ENCODE measurements around the gene CLEC6A.
"Not testable (repeated sequence)": the region's sequence is repeated elsewhere in the genome, so short reads cannot be mapped to it uniquely, and the experiment has no call there.

CLEC6A gene

GRCh38 chr12:8461426-8461825, 5.7 kb downstream of the CLEC6A start:
- no peaks in the 10 kb centered on the region for H3K9me3 ChIP-seq (replicated peaks; ENCODE audit: low read length)
- no peak overlapping the region for H3K4me3 ChIP-seq (ENCODE audit: low read length)
- H3K27me3 ChIP-seq (ENCODE audit: control insufficient read depth, insufficient read depth, low read length) = no peaks in the 10 kb centered on the region
- no peaks in the 10 kb centered on the region for H3K36me3 ChIP-seq (ENCODE audit: insufficient read depth, low read length)
- no peak overlapping the region for H3K4me2 ChIP-seq (ENCODE audit: low read length)
- H3K4me1 ChIP-seq (ENCODE audit: control insufficient read depth, insufficient read depth, low read length) = no peaks in the 10 kb centered on the region
- no peak overlapping the region for H3K9ac ChIP-seq (ENCODE audit: low read depth, low read length)

GRCh38 chr12:8465301-8465996, 9.7 kb downstream of the CLEC6A start:
- no peak overlapping the region for H3K4me2 ChIP-seq (ENCODE audit: low read length)
- H3K4me3 ChIP-seq (ENCODE audit: low read length) = no peak overlapping the region
- no peaks in the 10 kb centered on the region for H3K9me3 ChIP-seq (replicated peaks; ENCODE audit: low read length)
- no peaks in the 10 kb centered on the region for H3K36me3 ChIP-seq (ENCODE audit: insufficient read depth, low read length)
- H3K9ac ChIP-seq (ENCODE audit: low read depth, low read length) = no peak overlapping the region
- H3K27me3 ChIP-seq (ENCODE audit: control insufficient read depth, insufficient read depth, low read length) = no peaks in the 10 kb centered on the region
- H3K4me1 ChIP-seq (ENCODE audit: control insufficient read depth, insufficient read depth, low read length) = no peaks in the 10 kb centered on the region

GRCh38 chr12:8466241-8466640, 10.5 kb downstream of the CLEC6A start:
- Histone ChIP-seq H3K27me3 (ENCODE audit: control insufficient read depth, insufficient read depth, low read length) (no peaks in the 10 kb centered on the region), H3K9ac (ENCODE audit: low read depth, low read length) (no peak overlapping the region), H3K9me3 (replicated peaks; ENCODE audit: low read length) (no peaks in the 10 kb centered on the region), H3K4me1 (ENCODE audit: control insufficient read depth, insufficient read depth, low read length) (no peaks in the 10 kb centered on the region), H3K4me3 (ENCODE audit: low read length) (no peak overlapping the region), H3K36me3 (ENCODE audit: insufficient read depth, low read length) (no peaks in the 10 kb centered on the region), H3K4me2 (ENCODE audit: low read length) (no peak overlapping the region)

GRCh38 chr12:8471090-8471489, 15.3 kb downstream of the CLEC6A start:
- Histone ChIP-seq H3K9ac (ENCODE audit: low read depth, low read length) (no peak overlapping the region), H3K4me3 (ENCODE audit: low read length) (no peak overlapping the region), H3K27me3 (ENCODE audit: control insufficient read depth, insufficient read depth, low read length) (no peaks in the 10 kb centered on the region), H3K4me1 (ENCODE audit: control insufficient read depth, insufficient read depth, low read length) (no peaks in the 10 kb centered on the region), H3K36me3 (ENCODE audit: insufficient read depth, low read length) (no peaks in the 10 kb centered on the region), H3K9me3 (replicated peaks; ENCODE audit: low read length) (no peaks in the 10 kb centered on the region), H3K4me2 (ENCODE audit: low read length) (no peak overlapping the region)

- no peaks in the 10 kb centered on the region for H3K36me3 ChIP-seq (ENCODE audit: insufficient read depth, low read length)
- no peaks in the 10 kb centered on the region for H3K4me1 ChIP-seq (ENCODE audit: control insufficient read depth, insufficient read depth, low read length)
- no peak overlapping the region for H3K4me2 ChIP-seq (ENCODE audit: low read length)
- H3K9ac ChIP-seq (ENCODE audit: low read depth, low read length) = no peak overlapping the region
- H3K4me3 ChIP-seq (ENCODE audit: low read length) = no peak overlapping the region
- H3K27me3 ChIP-seq (ENCODE audit: control insufficient read depth, insufficient read depth, low read length) = no peaks in the 10 kb centered on the region
- H3K9me3 ChIP-seq (replicated peaks; ENCODE audit: low read length) = no peaks in the 10 kb centered on the region
Observed at GRCh38 chr12:8475508-8476203, 19.9 kb downstream of the CLEC6A start.

GRCh38 chr12:8482571-8483061, 26.9 kb downstream of the CLEC6A start:
- Histone ChIP-seq H3K4me2 (ENCODE audit: low read length) (no peak overlapping the region), H3K9me3 (replicated peaks; ENCODE audit: low read length) (no peaks in the 10 kb centered on the region), H3K36me3 (ENCODE audit: insufficient read depth, low read length) (no peaks in the 10 kb centered on the region), H3K27me3 (ENCODE audit: control insufficient read depth, insufficient read depth, low read length) (no peaks in the 10 kb centered on the region), H3K4me1 (ENCODE audit: control insufficient read depth, insufficient read depth, low read length) (no peaks in the 10 kb centered on the region), H3K4me3 (ENCODE audit: low read length) (no peak overlapping the region), H3K9ac (ENCODE audit: low read depth, low read length) (no peak overlapping the region)

GRCh38 chr12:8483079-8483478, 27.3 kb downstream of the CLEC6A start:
- no peaks in the 10 kb centered on the region for H3K9me3 ChIP-seq (replicated peaks; ENCODE audit: low read length)
- H3K4me3 ChIP-seq (ENCODE audit: low read length) = no peak overlapping the region
- H3K36me3 ChIP-seq (ENCODE audit: insufficient read depth, low read length) = no peaks in the 10 kb centered on the region
- H3K4me2 ChIP-seq (ENCODE audit: low read length) = no peak overlapping the region
- H3K27me3 ChIP-seq (ENCODE audit: control insufficient read depth, insufficient read depth, low read length) = no peaks in the 10 kb centered on the region
- H3K9ac ChIP-seq (ENCODE audit: low read depth, low read length) = no peak overlapping the region
- H3K4me1 ChIP-seq (ENCODE audit: control insufficient read depth, insufficient read depth, low read length) = no peaks in the 10 kb centered on the region

- H3K4me3 ChIP-seq (ENCODE audit: low read length) = no peak overlapping the region
- H3K27me3 ChIP-seq (ENCODE audit: control insufficient read depth, insufficient read depth, low read length) = no peaks in the 10 kb centered on the region
Observed at GRCh38 chr12:8491646-8492530, 36.1 kb downstream of the CLEC6A start.

GRCh38 chr12:8493084-8493483, 37.3 kb downstream of the CLEC6A start:
- Histone ChIP-seq H3K27me3 (ENCODE audit: control insufficient read depth, insufficient read depth, low read length) (no peaks in the 10 kb centered on the region), H3K9ac (ENCODE audit: low read depth, low read length) (no peak overlapping the region), H3K4me3 (ENCODE audit: low read length) (no peak overlapping the region), H3K4me2 (ENCODE audit: low read length) (no peak overlapping the region), H3K4me1 (ENCODE audit: control insufficient read depth, insufficient read depth, low read length) (no peaks in the 10 kb centered on the region), H3K9me3 (replicated peaks; ENCODE audit: low read length) (no peaks in the 10 kb centered on the region), H3K36me3 (ENCODE audit: insufficient read depth, low read length) (no peaks in the 10 kb centered on the region)

More at GRCh38 chr12:8491646-8492530, 36.1 kb downstream of the CLEC6A start:
- no peak overlapping the region for H3K4me2 ChIP-seq (ENCODE audit: low read length)
- no peaks in the 10 kb centered on the region for H3K36me3 ChIP-seq (ENCODE audit: insufficient read depth, low read length)
- H3K4me1 ChIP-seq (ENCODE audit: control insufficient read depth, insufficient read depth, low read length) = no peaks in the 10 kb centered on the region
- no peaks in the 10 kb centered on the region for H3K9me3 ChIP-seq (replicated peaks; ENCODE audit: low read length)
- H3K9ac ChIP-seq (ENCODE audit: low read depth, low read length) = no peak overlapping the region

GRCh38 chr12:8495671-8496070, 39.9 kb downstream of the CLEC6A start:
- not testable (repeated sequence) for H3K4me1 ChIP-seq (ENCODE audit: control insufficient read depth, insufficient read depth, low read length); H3K9me3 ChIP-seq (replicated peaks; ENCODE audit: low read length); H3K27me3 ChIP-seq (ENCODE audit: control insufficient read depth, insufficient read depth, low read length); H3K4me2 ChIP-seq (ENCODE audit: low read length); H3K4me3 ChIP-seq (ENCODE audit: low read length); H3K9ac ChIP-seq (ENCODE audit: low read depth, low read length); H3K36me3 ChIP-seq (ENCODE audit: insufficient read depth, low read length)

- not testable (repeated sequence) for H3K4me1 ChIP-seq (ENCODE audit: control insufficient read depth, insufficient read depth, low read length); H3K9me3 ChIP-seq (replicated peaks; ENCODE audit: low read length); H3K27me3 ChIP-seq (ENCODE audit: control insufficient read depth, insufficient read depth, low read length)
Observed at GRCh38 chr12:8496074-8496473, 40.3 kb downstream of the CLEC6A start.

More at GRCh38 chr12:8496074-8496473, 40.3 kb downstream of the CLEC6A start:
- not testable (repeated sequence) for H3K9ac ChIP-seq (ENCODE audit: low read depth, low read length); H3K4me3 ChIP-seq (ENCODE audit: low read length); H3K36me3 ChIP-seq (ENCODE audit: insufficient read depth, low read length); H3K4me2 ChIP-seq (ENCODE audit: low read length)

All from skeletal muscle satellite cell (primary cell).